ENCODE measurements around the gene OR6A2.

DNA sequence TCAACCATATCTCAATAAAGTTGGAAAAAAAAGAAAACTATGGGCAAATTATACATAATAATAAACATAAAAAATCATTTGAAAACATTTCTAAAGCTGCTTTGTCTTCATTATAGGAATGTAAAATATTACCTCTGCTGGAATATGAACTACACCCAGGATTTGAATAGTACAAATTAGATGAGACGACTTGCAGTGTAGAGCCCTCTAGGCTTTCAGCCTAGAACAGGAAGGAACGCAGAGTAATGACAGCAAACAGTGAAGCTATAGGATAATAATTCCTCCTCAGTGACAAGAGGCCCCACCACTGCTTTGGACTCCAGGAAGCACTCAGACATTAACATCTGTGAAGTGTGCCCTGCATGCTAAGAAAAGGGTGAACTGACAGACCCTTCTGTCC lies 8.9 kb downstream of the OR6A2 start:
- TF ChIP-seq GATA3 (IDR thresholded peaks at IDR 0.05; ENCODE audit: low read depth, low read length) = no peak
- no peak for TF ChIP-seq GATA2 (IDR thresholded peaks at IDR 0.05; ENCODE audit: low read depth, low read length)
